ENCODE data around the gene AKAP7.
"Not testable (repeated sequence)": the region's sequence is repeated elsewhere in the genome, so short reads cannot be mapped to it uniquely, and the experiment has no call there.

DNA sequence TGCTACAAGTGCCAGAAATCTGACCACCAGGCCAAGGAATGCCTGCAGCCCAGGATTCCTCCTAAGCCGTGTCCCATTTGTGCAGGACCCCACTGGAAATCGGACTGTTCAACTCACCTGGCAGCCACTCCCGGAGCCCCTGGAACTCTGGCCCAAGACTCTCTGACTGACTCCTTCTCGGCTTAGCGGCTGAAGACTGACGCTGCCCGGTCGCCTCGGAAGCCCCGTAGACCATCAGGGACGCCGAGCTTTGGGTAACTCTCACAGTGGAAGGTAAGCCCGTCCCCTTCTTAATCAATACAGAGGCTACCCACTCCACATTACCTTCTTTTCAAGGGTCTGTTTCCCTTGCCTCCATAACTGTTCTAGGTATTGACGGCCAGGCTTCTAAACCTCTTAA lies 190.4 kb downstream of the AKAP7 start:
- TF ChIP-seq SUZ12 (IDR thresholded peaks at IDR 0.05; ENCODE audit: extremely low read depth, insufficient read depth, insufficient read length); ZNF274 (IDR thresholded peaks at IDR 0.05; ENCODE audit: low read depth, low read length): not testable (repeated sequence)
